ENCODE results near the gene ZNF740.
A peak's percentile ranks its signal among the peaks of the same experiment; 100 is the strongest.
"Not testable (repeated sequence)": the region's sequence is repeated elsewhere in the genome, so short reads cannot be mapped to it uniquely, and the experiment has no call there.

ZNF740 gene

GRCh38 chr12:53193985-53194716, 13.6 kb downstream of the ZNF740 start:
- FAIRE-seq (no peak), DNase-seq (ENCODE audit: low spot score) (no peak)

- FAIRE-seq (no peak), DNase-seq (ENCODE audit: low spot score) (no peak)
Measured at GRCh38 chr12:53194973-53195372, 14.5 kb downstream of the ZNF740 start.

- FAIRE-seq (no peak), DNase-seq (ENCODE audit: low spot score) (peak; percentile 16)
Measured at GRCh38 chr12:53195516-53196420, 15.2 kb downstream of the ZNF740 start.

GRCh38 chr12:53196486-53196885, 16.0 kb downstream of the ZNF740 start:
- DNase-seq (ENCODE audit: low spot score) (no peak), FAIRE-seq (no peak)

GRCh38 chr12:53197011-53197640, 16.6 kb downstream of the ZNF740 start:
- DNase-seq (ENCODE audit: low spot score) (peak; percentile 6), FAIRE-seq (no peak)

GRCh38 chr12:53198486-53199110, 18.1 kb downstream of the ZNF740 start:
- no peak for DNase-seq (ENCODE audit: low spot score)
- no peak for FAIRE-seq

GRCh38 chr12:53199700-53200099, 19.2 kb downstream of the ZNF740 start:
- FAIRE-seq (no peak), DNase-seq (ENCODE audit: low spot score) (no peak)

GRCh38 chr12:53200107-53200457, 19.6 kb downstream of the ZNF740 start:
- DNase-seq (ENCODE audit: low spot score) (no peak), FAIRE-seq (no peak)

GRCh38 chr12:53200458-53201176, 20.1 kb downstream of the ZNF740 start:
- no peak for FAIRE-seq
- DNase-seq (ENCODE audit: low spot score), result no peak

- FAIRE-seq (no peak), DNase-seq (ENCODE audit: low spot score) (peak; percentile 16)
Measured at GRCh38 chr12:53201177-53201541, 20.6 kb downstream of the ZNF740 start.

- no peak for DNase-seq (ENCODE audit: low spot score)
- FAIRE-seq, result no peak
Measured at GRCh38 chr12:53201639-53202038, 21.1 kb downstream of the ZNF740 start.

GRCh38 chr12:53202316-53202715, 21.8 kb downstream of the ZNF740 start:
- FAIRE-seq, result not testable (repeated sequence)

GRCh38 chr12:53204351-53204750, 23.8 kb downstream of the ZNF740 start:
- FAIRE-seq, result no peak
- DNase-seq (ENCODE audit: low spot score), result no peak

More at GRCh38 chr12:53202316-53202715, 21.8 kb downstream of the ZNF740 start:
- DNase-seq (ENCODE audit: low spot score), result not testable (repeated sequence)

GRCh38 chr12:53205747-53206419, 25.4 kb downstream of the ZNF740 start:
- FAIRE-seq, result no peak

GRCh38 chr12:53207042-53207441, 26.5 kb downstream of the ZNF740 start, which contains the start of gene ITGB7:
TSS of gene ITGB7 (minus strand) at chr12:53207251. CDS start at chr12:53200443, 6,808 bp downstream.
- no peak for DNase-seq (ENCODE audit: low spot score)
- FAIRE-seq, result no peak

More at GRCh38 chr12:53205747-53206419, 25.4 kb downstream of the ZNF740 start:
- peak; percentile 52 for DNase-seq (ENCODE audit: low spot score)

GRCh38 chr12:53208435-53208834, 27.9 kb downstream of the ZNF740 start:
- FAIRE-seq (no peak), DNase-seq (ENCODE audit: low spot score) (no peak)

GRCh38 chr12:53208877-53209463, 28.4 kb downstream of the ZNF740 start:
- FAIRE-seq, result no peak
- no peak for DNase-seq (ENCODE audit: low spot score)

GRCh38 chr12:53210843-53211242, 30.3 kb downstream of the ZNF740 start:
- DNase-seq (ENCODE audit: low spot score) (no peak), FAIRE-seq (no peak)

GRCh38 chr12:53211476-53212381, 31.2 kb downstream of the ZNF740 start:
- FAIRE-seq, result no peak
- no peak for DNase-seq (ENCODE audit: low spot score)

All from RCC 7860 (cell line).